ENCODE results near the gene PEPD. TPM values are rescaled to one million over a fixed set of nuclear protein-coding genes. Genes with fewer than 3 reads are reported as not detected.

PEPD gene
- total and polyA plus RNA-seq, 4 donors: 37.3 to 211 (median 117) TPM

- TF ChIP-seq CTCF (IDR thresholded peaks at IDR 0.05; ENCODE audit: low read depth, low read length, missing input control) (no peak), HNF4A (conservative IDR thresholded peaks at IDR 0.05) (no peak), NR2F2 (IDR thresholded peaks at IDR 0.05) (no peak), GABPA (IDR thresholded peaks at IDR 0.05 in 1 of 2, conservative IDR thresholded peaks at IDR 0.05 in 1 of 2) (no peak), MAX (IDR thresholded peaks at IDR 0.05) (no peak), JUND (IDR thresholded peaks at IDR 0.05) (no peak), RAD21 (IDR thresholded peaks at IDR 0.05) (no peak), EGR1 (IDR thresholded peaks at IDR 0.05; ENCODE audit: low read depth in 2 of 2) (no peak)
Measured at GRCh38 chr19:33359581-33359980, 162.0 kb downstream of the PEPD start (continued).

GRCh38 chr19:33358408-33358807 is 163.2 kb downstream of the PEPD start:
- WGBS: 91% methylated on average over 6 of the region's 6 CpGs

GRCh38 chr19:33357556-33357955 is 164.0 kb downstream of the PEPD start:
- no peaks in the 10 kb centered on the region for H3K9me3 ChIP-seq (ENCODE audit: control insufficient read depth in 4 of 4, low read length in 3 of 4)
- 67% methylated on average over 1 of the region's 1 CpG for WGBS
- H3K4me1 ChIP-seq (ENCODE audit: control insufficient read depth in 4 of 4, insufficient read depth in 4 of 4, low read length in 3 of 4): no peaks in the 10 kb centered on the region
- H3K4me3 ChIP-seq (ENCODE audit: low read depth in 1 of 3, low read length in 3 of 3): no peak overlapping the region
- H3K36me3 ChIP-seq (ENCODE audit: control insufficient read depth in 4 of 4, insufficient read depth in 3 of 4, low read depth in 1 of 4, low read length in 3 of 4): no peaks in the 10 kb centered on the region
- no peak overlapping the region for H3K9ac ChIP-seq (ENCODE audit: low read depth in 1 of 2, low read length in 2 of 2)
- no peak for DNase-seq (ENCODE audit: low spot score)
- no peaks in the 10 kb centered on the region for H3K27me3 ChIP-seq (ENCODE audit: control insufficient read depth in 4 of 4, insufficient read depth in 4 of 4, low read length in 3 of 4)
- TF ChIP-seq FOXA2 (IDR thresholded peaks at IDR 0.05) (no peak), FOXA1 (IDR thresholded peaks at IDR 0.05) (no peak), TAF1 (conservative IDR thresholded peaks at IDR 0.05) (no peak), CTCF (IDR thresholded peaks at IDR 0.05; ENCODE audit: low read depth, low read length, missing input control) (no peak), ZBTB33 (IDR thresholded peaks at IDR 0.05) (no peak), EGR1 (IDR thresholded peaks at IDR 0.05; ENCODE audit: low read depth in 2 of 2) (no peak), HNF4A (conservative IDR thresholded peaks at IDR 0.05) (no peak), RAD21 (IDR thresholded peaks at IDR 0.05) (no peak), SP1 (IDR thresholded peaks at IDR 0.05) (no peak), REST (IDR thresholded peaks at IDR 0.05) (no peak), GABPA (IDR thresholded peaks at IDR 0.05 in 1 of 2, conservative IDR thresholded peaks at IDR 0.05 in 1 of 2) (no peak), MAX (IDR thresholded peaks at IDR 0.05) (no peak), NR2F2 (IDR thresholded peaks at IDR 0.05) (no peak), HNF4G (IDR thresholded peaks at IDR 0.05) (no peak), YY1 (IDR thresholded peaks at IDR 0.05) (no peak), ATF3 (IDR thresholded peaks at IDR 0.05) (no peak), RXRA (IDR thresholded peaks at IDR 0.05) (no peak), JUND (IDR thresholded peaks at IDR 0.05) (no peak)
- H3K27ac ChIP-seq (ENCODE audit: low read depth in 1 of 2, low read length in 2 of 2): no peak overlapping the region

More at GRCh38 chr19:33358408-33358807, 163.2 kb downstream of the PEPD start:
- H3K27ac ChIP-seq (ENCODE audit: low read depth in 1 of 2, low read length in 2 of 2): no peak overlapping the region
- H3K4me1 ChIP-seq (ENCODE audit: control insufficient read depth in 4 of 4, insufficient read depth in 4 of 4, low read length in 3 of 4): no peaks in the 10 kb centered on the region
- no peak for TF ChIP-seq TAF1 (conservative IDR thresholded peaks at IDR 0.05)
- TF ChIP-seq JUND (IDR thresholded peaks at IDR 0.05): no peak
- H3K9me3 ChIP-seq (ENCODE audit: control insufficient read depth in 4 of 4, low read length in 3 of 4): no peaks in the 10 kb centered on the region
- H3K36me3 ChIP-seq (ENCODE audit: control insufficient read depth in 4 of 4, insufficient read depth in 3 of 4, low read depth in 1 of 4, low read length in 3 of 4): no peaks in the 10 kb centered on the region
- DNase-seq (ENCODE audit: low spot score): no peak
- H3K4me3 ChIP-seq (ENCODE audit: low read depth in 1 of 3, low read length in 3 of 3): no peak overlapping the region
- no peaks in the 10 kb centered on the region for H3K27me3 ChIP-seq (ENCODE audit: control insufficient read depth in 4 of 4, insufficient read depth in 4 of 4, low read length in 3 of 4)
- H3K9ac ChIP-seq (ENCODE audit: low read depth in 1 of 2, low read length in 2 of 2): no peak overlapping the region

Data from liver (tissue), 9 donors.